Kidney (tissue), 14 donors: ENCODE results near the gene HM13. TPM values are rescaled to one million over a fixed set of nuclear protein-coding genes. Genes with fewer than 3 reads are reported as not detected.
A peak's percentile ranks its signal among the peaks of the same experiment; 100 is the strongest.
"Not testable (repeated sequence)": the region's sequence is repeated elsewhere in the genome, so short reads cannot be mapped to it uniquely, and the experiment has no call there.

ENCODE experiments used
- DNase-seq, 5 donors: peaks; one replicate each; pipeline ENCODE4 v3.0.0-alpha.2; 2013 to 2020
- FAIRE-seq: peaks from 2 replicates; lab custom pipeline; 2012; peaks lifted over from hg19 to GRCh38; lab: Jason Lieb, UNC
- H3K27ac ChIP-seq, 2 donors: one replicate each; pipeline ENCODE4 v1.7.0; 2013; ENCODE audit warnings: low read depth in 2 of 2, low read length in 2 of 2, inconsistent platforms in 1 of 2
- H3K27me3 ChIP-seq: one replicate; pipeline ENCODE4 v1.7.1; 2013; ENCODE audit warnings: low read length, inconsistent platforms; ENCODE audit not compliant: control insufficient read depth, insufficient read depth
- H3K36me3 ChIP-seq, 3 donors: one replicate each; pipeline versions ENCODE4 v1.7.0 to v1.7.1; 2013; ENCODE audit warnings: low read length in 3 of 3, control low read depth in 1 of 3, inconsistent platforms in 1 of 3; ENCODE audit not compliant: insufficient read depth in 3 of 3, control insufficient read depth in 2 of 3
- H3K4me1 ChIP-seq, 3 donors: one replicate each; pipeline versions ENCODE4 v1.7.0 to v1.7.1; 2013; ENCODE audit warnings: low read length in 3 of 3, inconsistent platforms in 1 of 3, low read depth in 1 of 3; ENCODE audit not compliant: control insufficient read depth in 2 of 3, insufficient read depth in 2 of 3
- H3K4me3 ChIP-seq, 3 donors: one replicate each; pipeline versions ENCODE4 v1.7.0 to v1.8.1; 2013; ENCODE audit warnings: low read length in 3 of 3, control low read depth in 1 of 3, inconsistent platforms in 1 of 3
- H3K9ac ChIP-seq, 3 donors: one replicate each; pipeline versions ENCODE4 v1.7.0 to v1.7.1; 2013; ENCODE audit warnings: low read length in 3 of 3, control low read depth in 1 of 3, inconsistent platforms in 1 of 3
- H3K9me3 ChIP-seq, 3 donors: one replicate each; pipeline versions ENCODE4 v1.7.0 to v1.7.1; 2013; ENCODE audit warnings: low read length in 3 of 3, control low read depth in 1 of 3, inconsistent platforms in 1 of 3; ENCODE audit not compliant: control insufficient read depth in 2 of 3, insufficient read depth in 1 of 3
- CTCF ChIP-seq: IDR thresholded peaks from 3 replicates; pipeline ENCODE4 v1.5.1; 2012; ENCODE audit warnings: mild to moderate bottlenecking, moderate library complexity, borderline replicate concordance; ENCODE audit not compliant: insufficient read depth; ENCODE audit errors: extremely low read depth
- intact Hi-C: fragments of 100-400 bp; cut with DNase I; formaldehyde crosslinking; loops from one replicate; pipeline ENCODE4 v1.11.1; 2022
- polyA plus RNA-seq: library from polyadenylated mRNA; stranded (reverse); fragments of 350-450 nt; fragmentation: Illumina TruSeq; extraction: RNeasy Lipid Tissue Mini Kit (QIAGEN cat#74804); gene quantifications from one replicate; pipeline ENCODE4 v1.2.3, GENCODE V29; 2014; ENCODE audit warnings: low read depth, low replicate concordance; ENCODE audit not compliant: insufficient read depth
- total RNA-seq: library from RNA; stranded (reverse); fragmentation: NEBNext Ultra II Directional; extraction: Animal tissue kit (Norgen Biotek cat#: 25700); gene quantifications from one replicate; pipeline ENCODE4 v1.2.1, GENCODE V29; 2021
- donor health status: control.
- donor health status: control.
- donor health status: control.
- donor health status: control.
- donor health status: control.
- donor health status: DM: yes; HTN: yes; CAD: no.
- donor health status: Normal renal cell carcinoma (clear cell type).

HM13 gene
- total and polyA plus RNA-seq, 2 donors from 2014 or later = 154 to 174 TPM

GRCh38 chr20:31542963-31543362, 28.7 kb downstream of the HM13 start:
- Histone ChIP-seq H3K27ac (no peak overlapping the region), H3K4me1 (no peaks in the 10 kb centered on the region), H3K9me3 (no peaks in the 10 kb centered on the region), H3K9ac (no peak overlapping the region), H3K36me3 (peaks cover 10 to 20% (median 14%) of the 10 kb centered on the region in 3 donors), H3K4me3 (no peak overlapping the region), H3K27me3 (no peaks in the 10 kb centered on the region)
- intact Hi-C loops = no loop called here
- no peak for TF ChIP-seq CTCF
- no peak for DNase-seq
- no peak for FAIRE-seq

GRCh38 chr20:31543966-31544598, 29.8 kb downstream of the HM13 start:
- Histone ChIP-seq H3K4me3 (no peak overlapping the region), H3K27ac (peak overlapping the region in 1 of 2 donors; percentile 15), H3K9me3 (no peaks in the 10 kb centered on the region), H3K27me3 (no peaks in the 10 kb centered on the region), H3K4me1 (peaks cover 0 to 3% (median 0%) of the 10 kb centered on the region in 3 donors), H3K36me3 (peaks cover 1 to 10% (median 3%) of the 10 kb centered on the region in 3 donors), H3K9ac (no peak overlapping the region)
- intact Hi-C loops = no loop called here
- no peak for TF ChIP-seq CTCF
- FAIRE-seq = no peak
- peak in 4 of 5 donors; percentile 25 to 81 (median 40) for DNase-seq

GRCh38 chr20:31544600-31544999, 30.4 kb downstream of the HM13 start:
- Histone ChIP-seq H3K9me3 (no peaks in the 10 kb centered on the region), H3K27ac (no peak overlapping the region), H3K36me3 (peaks cover 3 to 14% (median 5%) of the 10 kb centered on the region in 3 donors), H3K27me3 (no peaks in the 10 kb centered on the region), H3K4me3 (no peak overlapping the region), H3K9ac (no peak overlapping the region), H3K4me1 (peaks cover 0 to 3% (median 0%) of the 10 kb centered on the region in 3 donors)
- no peak for TF ChIP-seq CTCF
- DNase-seq (no peak), FAIRE-seq (no peak)
- intact Hi-C loops = no loop called here

- H3K9ac ChIP-seq, H3K27ac ChIP-seq, H3K9me3 ChIP-seq, H3K27me3 ChIP-seq, intact Hi-C loops, FAIRE-seq, H3K4me1 ChIP-seq, DNase-seq, H3K4me3 ChIP-seq: not testable (repeated sequence)
- peaks cover 3 to 11% (median 10%) of the 10 kb centered on the region in 3 donors for H3K36me3 ChIP-seq
Observed at GRCh38 chr20:31545621-31546040, 31.4 kb downstream of the HM13 start.
